Measurements from ENCODE around the gene ARF6. TPM values are rescaled to one million over a fixed set of nuclear protein-coding genes. Genes with fewer than 3 reads are reported as not detected.
A peak's percentile ranks its signal among the peaks of the same experiment; 100 is the strongest.
"Not testable (repeated sequence)": the region's sequence is repeated elsewhere in the genome, so short reads cannot be mapped to it uniquely, and the experiment has no call there.

ARF6 gene
- polyA plus RNA-seq, 1 donor from 2014 or later, result 24.1 TPM

DNA sequence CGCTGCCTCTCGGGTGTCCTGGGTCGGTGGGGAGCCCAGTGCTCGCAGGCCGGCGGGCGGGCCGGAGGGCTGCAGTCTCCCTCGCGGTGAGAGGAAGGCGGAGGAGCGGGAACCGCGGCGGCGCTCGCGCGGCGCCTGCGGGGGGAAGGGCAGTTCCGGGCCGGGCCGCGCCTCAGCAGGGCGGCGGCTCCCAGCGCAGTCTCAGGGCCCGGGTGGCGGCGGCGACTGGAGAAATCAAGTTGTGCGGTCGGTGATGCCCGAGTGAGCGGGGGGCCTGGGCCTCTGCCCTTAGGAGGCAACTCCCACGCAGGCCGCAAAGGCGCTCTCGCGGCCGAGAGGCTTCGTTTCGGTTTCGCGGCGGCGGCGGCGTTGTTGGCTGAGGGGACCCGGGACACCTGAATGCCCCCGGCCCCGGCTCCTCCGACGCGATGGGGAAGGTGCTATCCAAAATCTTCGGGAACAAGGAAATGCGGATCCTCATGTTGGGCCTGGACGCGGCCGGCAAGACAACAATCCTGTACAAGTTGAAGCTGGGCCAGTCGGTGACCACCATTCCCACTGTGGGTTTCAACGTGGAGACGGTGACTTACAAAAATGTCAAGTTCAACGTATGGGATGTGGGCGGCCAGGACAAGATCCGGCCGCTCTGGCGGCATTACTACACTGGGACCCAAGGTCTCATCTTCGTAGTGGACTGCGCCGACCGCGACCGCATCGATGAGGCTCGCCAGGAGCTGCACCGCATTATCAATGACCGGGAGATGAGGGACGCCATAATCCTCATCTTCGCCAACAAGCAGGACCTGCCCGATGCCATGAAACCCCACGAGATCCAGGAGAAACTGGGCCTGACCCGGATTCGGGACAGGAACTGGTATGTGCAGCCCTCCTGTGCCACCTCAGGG lies 679 bp downstream of the ARF6 start:
- H3K9me3 ChIP-seq (ENCODE audit: low read length), result no peaks in the 10 kb centered on the region
- H4K20me1 ChIP-seq (ENCODE audit: insufficient read depth), result no peaks in the 10 kb centered on the region
- peaks cover 37% of the 10 kb centered on the region for H3K79me2 ChIP-seq (replicated peaks; ENCODE audit: insufficient read depth, low read length)
- peak; percentile 7 for TF ChIP-seq SMC3 (conservative IDR thresholded peaks at IDR 0.05; ENCODE audit: poor library complexity)
- no peak for TF ChIP-seq RAD21 (conservative IDR thresholded peaks at IDR 0.05)
- no peak for TF ChIP-seq MXI1 (conservative IDR thresholded peaks at IDR 0.05; ENCODE audit: poor library complexity, severe bottlenecking)
- H3K36me3 ChIP-seq (ENCODE audit: insufficient read depth, low read length), result no peaks in the 10 kb centered on the region
- no peaks in the 10 kb centered on the region for H3F3A ChIP-seq (ENCODE audit: insufficient read depth, low read length, poor library complexity, severe bottlenecking)
- H3K27ac ChIP-seq (ENCODE audit: low read length), result peak overlapping the region; percentile 96
- H3K9me2 ChIP-seq (ENCODE audit: insufficient read depth, low read length), result no peaks in the 10 kb centered on the region
- H2AFZ ChIP-seq (ENCODE audit: low read depth, low read length), result peak overlapping the region; percentile 85
- H3K4me3 ChIP-seq (ENCODE audit: low read length), result peak overlapping the region; percentile 97
- H3K9ac ChIP-seq (ENCODE audit: low read length), result peak overlapping the region; percentile 97
- H3K4me2 ChIP-seq (ENCODE audit: low read length), result peak overlapping the region; percentile 84
- no peaks in the 10 kb centered on the region for H3K27me3 ChIP-seq (ENCODE audit: insufficient read depth, low read depth, low read length)

DNA sequence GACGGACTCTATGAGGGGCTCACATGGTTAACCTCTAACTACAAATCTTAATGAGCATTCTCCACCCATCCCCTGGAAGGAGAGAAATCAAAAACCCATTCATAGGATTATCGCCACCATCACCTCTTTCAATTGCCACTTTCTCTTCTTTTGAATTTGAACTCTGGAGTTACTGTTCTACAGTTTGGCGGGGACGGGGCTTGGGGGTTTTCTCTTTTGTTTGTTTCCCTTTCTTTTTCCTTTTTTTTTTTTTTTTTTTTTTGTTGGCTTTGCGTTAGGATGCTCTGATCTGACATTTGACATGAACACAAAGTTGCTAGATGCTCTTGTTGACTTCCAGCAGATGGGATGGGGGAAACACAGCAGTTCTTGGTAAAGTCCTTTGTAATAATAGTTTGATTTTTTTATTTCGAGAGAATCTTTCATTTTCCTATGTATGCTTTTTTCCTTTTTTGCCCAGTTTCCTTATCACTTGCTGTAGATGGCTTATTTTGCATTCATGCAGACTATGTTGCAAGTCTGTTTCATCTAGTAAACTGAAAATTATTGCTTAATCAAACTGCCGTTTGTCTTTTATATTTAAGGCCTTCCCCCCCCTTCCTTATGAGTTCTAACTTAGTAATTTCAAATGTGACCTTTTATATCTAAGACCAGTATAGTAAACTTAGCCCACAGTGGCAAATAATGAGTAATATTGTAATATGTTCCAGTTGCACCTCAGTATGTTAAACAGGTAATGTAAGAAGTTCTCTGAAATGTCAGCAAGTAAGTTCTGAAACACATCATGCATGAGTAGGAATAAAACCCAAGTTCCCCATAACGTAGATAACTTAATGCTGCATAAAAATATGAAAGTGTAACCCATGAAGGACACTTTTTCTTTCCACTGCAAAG lies 1.6 kb downstream of the ARF6 start:
- Histone ChIP-seq H3K9ac (ENCODE audit: low read length) (peak overlapping the region; percentile 97), H3K4me3 (ENCODE audit: low read length) (peak overlapping the region; percentile 97), H3K27ac (ENCODE audit: low read length) (peak overlapping the region; percentile 96), H3K79me2 (replicated peaks; ENCODE audit: insufficient read depth, low read length) (peaks cover 37% of the 10 kb centered on the region), H3K4me2 (ENCODE audit: low read length) (peak overlapping the region; percentile 84)
- not testable (repeated sequence) for H3K9me2 ChIP-seq (ENCODE audit: insufficient read depth, low read length); H3F3A ChIP-seq (ENCODE audit: insufficient read depth, low read length, poor library complexity, severe bottlenecking); H4K20me1 ChIP-seq (ENCODE audit: insufficient read depth); H3K27me3 ChIP-seq (ENCODE audit: insufficient read depth, low read depth, low read length); H3K36me3 ChIP-seq (ENCODE audit: insufficient read depth, low read length); H3K9me3 ChIP-seq (ENCODE audit: low read length); H2AFZ ChIP-seq (ENCODE audit: low read depth, low read length)

DNA sequence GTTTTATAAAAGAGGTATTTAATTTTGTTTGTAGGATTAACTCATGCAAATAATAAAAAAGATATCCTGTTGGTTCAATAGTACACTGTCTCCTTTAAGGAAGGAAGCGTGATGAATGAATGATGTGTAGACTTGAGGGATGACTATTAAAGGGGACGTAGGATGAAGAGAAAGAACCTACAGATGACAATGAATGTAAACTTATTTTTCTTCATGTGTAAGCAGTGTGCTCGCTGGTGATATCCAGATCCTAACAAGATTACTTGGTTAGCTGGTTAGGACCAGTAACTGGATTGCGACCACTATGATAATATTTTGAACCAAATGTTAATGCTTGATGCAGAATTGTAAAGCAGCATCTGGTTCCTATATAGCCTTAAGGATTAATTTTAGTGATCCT lies 2.6 kb downstream of the ARF6 start:
- H3K27ac ChIP-seq (ENCODE audit: low read length), result no peak overlapping the region
- no peaks in the 10 kb centered on the region for H3K9me2 ChIP-seq (ENCODE audit: insufficient read depth, low read length)
- TF ChIP-seq, protein P1, sequence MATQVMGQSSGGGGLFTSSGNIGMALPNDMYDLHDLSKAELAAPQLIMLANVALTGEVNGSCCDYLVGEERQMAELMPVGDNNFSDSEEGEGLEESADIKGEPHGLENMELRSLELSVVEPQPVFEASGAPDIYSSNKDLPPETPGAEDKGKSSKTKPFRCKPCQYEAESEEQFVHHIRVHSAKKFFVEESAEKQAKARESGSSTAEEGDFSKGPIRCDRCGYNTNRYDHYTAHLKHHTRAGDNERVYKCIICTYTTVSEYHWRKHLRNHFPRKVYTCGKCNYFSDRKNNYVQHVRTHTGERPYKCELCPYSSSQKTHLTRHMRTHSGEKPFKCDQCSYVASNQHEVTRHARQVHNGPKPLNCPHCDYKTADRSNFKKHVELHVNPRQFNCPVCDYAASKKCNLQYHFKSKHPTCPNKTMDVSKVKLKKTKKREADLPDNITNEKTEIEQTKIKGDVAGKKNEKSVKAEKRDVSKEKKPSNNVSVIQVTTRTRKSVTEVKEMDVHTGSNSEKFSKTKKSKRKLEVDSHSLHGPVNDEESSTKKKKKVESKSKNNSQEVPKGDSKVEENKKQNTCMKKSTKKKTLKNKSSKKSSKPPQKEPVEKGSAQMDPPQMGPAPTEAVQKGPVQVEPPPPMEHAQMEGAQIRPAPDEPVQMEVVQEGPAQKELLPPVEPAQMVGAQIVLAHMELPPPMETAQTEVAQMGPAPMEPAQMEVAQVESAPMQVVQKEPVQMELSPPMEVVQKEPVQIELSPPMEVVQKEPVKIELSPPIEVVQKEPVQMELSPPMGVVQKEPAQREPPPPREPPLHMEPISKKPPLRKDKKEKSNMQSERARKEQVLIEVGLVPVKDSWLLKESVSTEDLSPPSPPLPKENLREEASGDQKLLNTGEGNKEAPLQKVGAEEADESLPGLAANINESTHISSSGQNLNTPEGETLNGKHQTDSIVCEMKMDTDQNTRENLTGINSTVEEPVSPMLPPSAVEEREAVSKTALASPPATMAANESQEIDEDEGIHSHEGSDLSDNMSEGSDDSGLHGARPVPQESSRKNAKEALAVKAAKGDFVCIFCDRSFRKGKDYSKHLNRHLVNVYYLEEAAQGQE (IDR thresholded peaks at IDR 0.05; ENCODE audit: borderline replicate concordance), result no peak
- TF ChIP-seq MXI1 (conservative IDR thresholded peaks at IDR 0.05; ENCODE audit: poor library complexity, severe bottlenecking) (no peak), POLR2AphosphoS5 (IDR thresholded peaks at IDR 0.05) (no peak), TAF1 (IDR thresholded peaks at IDR 0.05; ENCODE audit: low read depth) (no peak), SMC3 (conservative IDR thresholded peaks at IDR 0.05; ENCODE audit: poor library complexity) (no peak), RAD21 (conservative IDR thresholded peaks at IDR 0.05) (no peak), EZH2 (IDR thresholded peaks at IDR 0.05; ENCODE audit: borderline replicate concordance, insufficient read depth, low read length, poor library complexity, severe bottlenecking) (no peak), EP300 (conservative IDR thresholded peaks at IDR 0.05; ENCODE audit: poor library complexity, severe bottlenecking) (no peak)
- TF ChIP-seq, protein P2, sequence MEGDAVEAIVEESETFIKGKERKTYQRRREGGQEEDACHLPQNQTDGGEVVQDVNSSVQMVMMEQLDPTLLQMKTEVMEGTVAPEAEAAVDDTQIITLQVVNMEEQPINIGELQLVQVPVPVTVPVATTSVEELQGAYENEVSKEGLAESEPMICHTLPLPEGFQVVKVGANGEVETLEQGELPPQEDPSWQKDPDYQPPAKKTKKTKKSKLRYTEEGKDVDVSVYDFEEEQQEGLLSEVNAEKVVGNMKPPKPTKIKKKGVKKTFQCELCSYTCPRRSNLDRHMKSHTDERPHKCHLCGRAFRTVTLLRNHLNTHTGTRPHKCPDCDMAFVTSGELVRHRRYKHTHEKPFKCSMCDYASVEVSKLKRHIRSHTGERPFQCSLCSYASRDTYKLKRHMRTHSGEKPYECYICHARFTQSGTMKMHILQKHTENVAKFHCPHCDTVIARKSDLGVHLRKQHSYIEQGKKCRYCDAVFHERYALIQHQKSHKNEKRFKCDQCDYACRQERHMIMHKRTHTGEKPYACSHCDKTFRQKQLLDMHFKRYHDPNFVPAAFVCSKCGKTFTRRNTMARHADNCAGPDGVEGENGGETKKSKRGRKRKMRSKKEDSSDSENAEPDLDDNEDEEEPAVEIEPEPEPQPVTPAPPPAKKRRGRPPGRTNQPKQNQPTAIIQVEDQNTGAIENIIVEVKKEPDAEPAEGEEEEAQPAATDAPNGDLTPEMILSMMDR (IDR thresholded peaks at IDR 0.05; ENCODE audit: poor library complexity, severe bottlenecking), result no peak
- H4K20me1 ChIP-seq (ENCODE audit: insufficient read depth), result no peaks in the 10 kb centered on the region
- H3K27me3 ChIP-seq (ENCODE audit: insufficient read depth, low read depth, low read length), result no peaks in the 10 kb centered on the region
- no peaks in the 10 kb centered on the region for H3F3A ChIP-seq (ENCODE audit: insufficient read depth, low read length, poor library complexity, severe bottlenecking)
- H3K36me3 ChIP-seq (ENCODE audit: insufficient read depth, low read length), result no peaks in the 10 kb centered on the region
- H3K4me2 ChIP-seq (ENCODE audit: low read length), result peak overlapping the region; percentile 84
- peak overlapping the region; percentile 97 for H3K4me3 ChIP-seq (ENCODE audit: low read length)
- no peak overlapping the region for H3K9ac ChIP-seq (ENCODE audit: low read length)
- no peaks in the 10 kb centered on the region for H3K9me3 ChIP-seq (ENCODE audit: low read length)
- peaks cover 37% of the 10 kb centered on the region for H3K79me2 ChIP-seq (replicated peaks; ENCODE audit: insufficient read depth, low read length)
- no peak overlapping the region for H2AFZ ChIP-seq (ENCODE audit: low read depth, low read length)

DNA sequence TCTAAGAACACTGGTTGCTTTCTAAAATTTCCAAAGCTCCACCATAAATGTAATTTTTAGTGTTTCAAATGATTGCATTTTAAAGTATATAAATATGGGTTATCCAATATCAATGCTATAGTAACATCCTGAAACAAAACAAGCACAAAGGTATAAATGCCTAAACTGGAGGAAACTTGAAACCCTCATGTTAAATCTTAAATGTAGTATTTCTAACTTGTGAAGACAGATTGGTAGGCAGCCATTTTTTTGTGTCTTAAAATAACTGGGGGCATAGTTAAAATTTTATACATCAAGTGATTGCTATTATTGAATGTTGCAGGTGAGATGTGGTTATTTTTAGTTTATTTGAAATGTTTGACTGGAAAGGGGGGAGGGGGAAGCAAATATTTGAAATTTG lies 3.4 kb downstream of the ARF6 start:
- H3F3A ChIP-seq (ENCODE audit: insufficient read depth, low read length, poor library complexity, severe bottlenecking); H2AFZ ChIP-seq (ENCODE audit: low read depth, low read length); H3K9me3 ChIP-seq (ENCODE audit: low read length); H3K9me2 ChIP-seq (ENCODE audit: insufficient read depth, low read length); H3K36me3 ChIP-seq (ENCODE audit: insufficient read depth, low read length); H3K9ac ChIP-seq (ENCODE audit: low read length); H4K20me1 ChIP-seq (ENCODE audit: insufficient read depth); H3K27me3 ChIP-seq (ENCODE audit: insufficient read depth, low read depth, low read length); H3K27ac ChIP-seq (ENCODE audit: low read length): not testable (repeated sequence)
- peaks cover 37% of the 10 kb centered on the region for H3K79me2 ChIP-seq (replicated peaks; ENCODE audit: insufficient read depth, low read length)
- peak overlapping the region; percentile 97 for H3K4me3 ChIP-seq (ENCODE audit: low read length)
- peak overlapping the region; percentile 44 for H3K4me2 ChIP-seq (ENCODE audit: low read length)
